DMS53 (cell line): Measurements from ENCODE around the gene DCLK1.

ENCODE experiments used
- DNase-seq: peaks from one replicate; lab custom pipeline; 2025; lab: John Stamatoyannopoulos, UW

DCLK1 gene

DNA sequence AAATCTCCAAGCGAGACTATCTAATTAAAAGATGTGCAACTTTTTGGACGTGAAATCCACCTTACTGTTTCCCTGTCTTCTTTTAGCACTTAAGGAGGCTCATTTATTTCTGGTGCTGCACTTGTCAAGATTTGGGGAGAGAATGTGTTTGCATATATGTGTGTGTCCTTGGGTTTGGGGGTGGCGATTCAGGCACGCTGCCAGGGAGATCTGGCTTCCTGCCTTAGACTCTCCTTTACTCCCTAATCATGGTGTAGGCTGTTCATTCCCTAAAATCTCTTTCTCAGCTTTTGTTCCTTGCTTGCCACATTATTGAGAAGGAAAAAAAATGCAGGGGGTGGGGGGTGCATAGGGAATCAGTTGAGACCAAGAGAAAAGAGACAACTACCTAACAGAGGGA, 271.2 kb downstream of the DCLK1 start:
- DNase-seq = no peak

- no peak for DNase-seq
These were observed 272.5 kb downstream of the DCLK1 start for GRCh38 chr13:35858665-35859064.

DNA sequence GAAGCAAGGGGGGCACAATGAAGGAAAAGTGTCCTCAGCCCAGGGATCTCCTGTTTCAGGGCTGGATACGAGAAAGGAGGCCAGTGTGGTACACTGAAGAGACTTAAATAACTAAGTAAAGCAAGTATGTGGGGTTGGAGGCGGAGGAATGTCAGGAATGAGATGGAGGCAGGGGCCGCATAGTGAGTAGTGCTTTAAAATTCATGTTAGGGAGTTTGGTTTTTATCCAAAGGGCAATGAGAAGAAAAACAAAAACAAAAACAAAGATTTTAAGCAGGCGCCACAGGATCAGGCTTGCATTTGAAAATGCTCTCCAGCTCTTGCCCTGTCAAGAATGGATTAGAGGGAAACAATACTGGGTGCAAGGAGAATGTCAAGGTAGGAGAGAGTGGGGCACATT, 273.4 kb downstream of the DCLK1 start:
- DNase-seq = no peak

GRCh38 chr13:35856721-35857364, 274.3 kb downstream of the DCLK1 start:
- no peak for DNase-seq

- DNase-seq = no peak
These were observed 275.1 kb downstream of the DCLK1 start for GRCh38 chr13:35856084-35856483.

DNA sequence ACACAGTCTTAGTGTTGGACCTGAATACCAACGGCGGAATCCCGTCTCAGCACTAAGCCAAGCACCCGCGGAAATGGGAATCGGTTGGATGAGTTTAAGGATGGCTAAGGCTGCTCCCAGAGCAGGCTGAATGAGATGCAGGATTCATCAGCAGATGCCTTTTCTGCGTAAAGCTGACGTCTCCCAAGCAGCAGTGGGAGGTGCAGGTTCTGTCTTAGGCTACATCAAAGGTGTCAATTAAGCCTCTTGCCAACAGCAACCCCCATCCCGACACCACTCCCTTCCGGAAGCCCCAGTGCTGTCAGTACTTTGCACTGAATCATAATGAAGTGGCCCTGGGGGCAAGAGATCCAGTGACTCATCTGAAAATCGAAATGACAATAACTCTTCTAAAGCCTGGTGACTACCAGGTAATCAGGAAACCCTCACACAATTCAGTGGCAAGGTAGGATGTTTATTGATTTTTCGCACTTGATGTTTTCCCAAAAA, 275.6 kb downstream of the DCLK1 start:
- DNase-seq = no peak

GRCh38 chr13:35854286-35854685, 276.9 kb downstream of the DCLK1 start:
- DNase-seq = no peak

DNA sequence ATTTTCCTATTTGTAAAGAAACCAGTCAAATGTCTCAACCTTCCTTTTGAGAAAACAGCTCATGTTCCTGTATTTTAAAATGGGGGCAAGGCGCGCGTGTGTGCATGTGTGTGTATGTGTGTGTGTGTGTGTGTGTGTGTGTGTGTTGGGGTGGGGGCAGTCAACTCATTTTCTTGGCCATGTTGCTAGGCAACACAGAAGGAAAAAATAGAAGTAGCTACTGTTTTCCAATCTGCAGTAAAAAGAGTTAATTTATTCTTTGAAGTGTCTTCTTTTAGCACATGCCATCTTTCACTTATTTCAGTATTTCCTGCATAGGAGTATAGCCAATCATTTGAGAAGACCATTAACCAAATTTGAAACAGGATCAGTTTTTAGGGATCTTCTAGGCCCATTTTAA, 279.3 kb downstream of the DCLK1 start:
- DNase-seq = no peak

DNA sequence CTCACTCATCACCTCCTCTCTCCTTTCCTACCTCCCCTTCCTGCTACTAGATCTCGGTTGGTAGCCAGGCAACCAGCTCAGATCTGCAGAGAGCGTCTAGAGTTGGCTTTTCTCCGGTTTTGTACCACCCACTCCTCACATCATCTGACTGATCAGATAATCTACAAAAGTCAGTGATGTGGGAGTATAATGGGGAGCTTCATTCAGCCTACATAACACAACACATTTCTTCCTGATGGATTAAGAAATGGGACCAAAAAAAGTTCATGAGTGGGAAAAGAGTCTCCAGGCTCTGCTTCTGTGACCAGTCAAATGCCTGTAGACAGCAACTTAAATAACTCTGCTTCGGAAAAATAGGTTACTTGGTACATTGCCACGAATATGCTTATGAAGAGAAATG, 279.8 kb downstream of the DCLK1 start:
- no peak for DNase-seq

DNA sequence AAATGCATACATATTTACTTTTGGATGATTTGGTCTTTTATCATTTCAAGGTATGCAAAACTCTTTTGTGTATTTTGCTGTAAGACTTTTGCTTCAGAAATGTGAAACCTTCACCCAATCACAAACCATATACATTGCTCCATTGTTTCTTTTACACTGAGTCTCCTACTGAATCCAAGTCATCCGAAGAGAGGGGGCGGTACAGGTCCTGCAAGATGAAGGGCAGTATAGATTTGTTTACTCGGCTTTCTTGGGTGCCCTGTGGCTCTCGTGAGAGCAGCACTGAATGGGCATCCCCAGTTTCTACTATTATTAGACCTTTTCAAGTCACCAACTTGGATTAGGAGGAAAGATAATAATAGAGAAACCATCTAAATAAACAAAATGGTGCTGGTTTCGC, 280.6 kb downstream of the DCLK1 start:
- DNase-seq = no peak

GRCh38 chr13:35849256-35849644, 281.9 kb downstream of the DCLK1 start:
- DNase-seq = no peak

DNA sequence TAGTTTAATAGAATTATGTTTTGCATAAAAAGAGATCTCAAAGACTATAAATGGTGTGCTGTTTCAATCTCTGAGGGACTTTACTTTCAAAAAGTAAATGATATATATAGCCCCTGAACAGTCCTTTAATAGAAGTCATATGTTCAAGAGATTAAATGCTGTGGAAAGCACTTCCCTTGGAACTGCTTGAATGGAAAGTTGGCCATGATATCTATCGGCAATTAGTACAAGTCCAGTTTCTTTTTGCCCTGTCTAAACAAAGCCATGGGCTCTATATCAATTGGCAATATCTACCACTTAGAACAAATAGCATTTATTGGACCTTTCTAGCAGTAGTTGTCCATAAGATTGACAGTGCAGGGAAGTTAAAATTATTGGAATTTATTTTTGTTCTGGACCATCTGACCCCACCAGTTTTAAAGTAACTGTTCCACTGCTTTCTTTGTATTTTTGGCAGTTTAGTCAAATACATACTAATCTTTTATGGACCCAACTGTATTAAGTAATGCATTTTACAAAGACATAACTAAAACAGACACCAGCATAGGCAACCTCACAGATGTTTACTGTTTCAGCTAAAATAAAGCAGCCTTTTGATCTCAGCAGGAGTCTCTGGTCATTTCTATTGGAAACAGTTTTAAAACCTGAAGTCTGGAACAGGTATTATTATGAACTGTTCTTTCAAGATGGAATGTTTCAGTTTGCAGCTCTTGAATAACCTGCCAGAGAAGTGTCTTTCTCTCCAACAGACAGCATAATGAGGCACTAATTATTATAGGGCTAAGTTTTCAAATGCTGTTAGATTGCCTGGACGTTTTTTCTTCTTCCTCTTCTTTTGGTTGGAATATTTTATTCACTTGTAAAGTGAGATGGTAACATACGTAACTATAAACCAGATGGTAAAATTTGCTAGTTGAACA, 282.6 kb downstream of the DCLK1 start:
- DNase-seq = no peak

DNA sequence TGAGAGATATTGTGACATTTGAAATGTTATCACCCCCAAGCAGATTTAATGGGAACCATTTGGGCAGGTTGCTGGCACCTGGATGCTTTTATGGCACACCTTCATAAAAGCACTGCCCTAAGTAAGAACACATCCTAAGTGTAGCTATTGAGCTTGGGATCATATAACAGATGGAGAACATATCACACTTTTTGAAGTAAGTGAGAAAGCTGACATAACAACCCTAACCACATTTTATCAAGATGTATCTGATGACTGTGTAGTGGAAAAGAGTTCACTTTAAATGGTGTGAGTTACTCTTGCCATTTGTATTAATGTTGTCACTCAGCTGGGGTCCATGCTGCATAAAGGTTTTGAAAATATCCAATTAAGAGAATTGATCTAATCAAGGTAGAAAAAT, 287.9 kb downstream of the DCLK1 start:
- DNase-seq = no peak

- DNase-seq = no peak
These were observed 290.1 kb downstream of the DCLK1 start for GRCh38 chr13:35841060-35841521.

DNA sequence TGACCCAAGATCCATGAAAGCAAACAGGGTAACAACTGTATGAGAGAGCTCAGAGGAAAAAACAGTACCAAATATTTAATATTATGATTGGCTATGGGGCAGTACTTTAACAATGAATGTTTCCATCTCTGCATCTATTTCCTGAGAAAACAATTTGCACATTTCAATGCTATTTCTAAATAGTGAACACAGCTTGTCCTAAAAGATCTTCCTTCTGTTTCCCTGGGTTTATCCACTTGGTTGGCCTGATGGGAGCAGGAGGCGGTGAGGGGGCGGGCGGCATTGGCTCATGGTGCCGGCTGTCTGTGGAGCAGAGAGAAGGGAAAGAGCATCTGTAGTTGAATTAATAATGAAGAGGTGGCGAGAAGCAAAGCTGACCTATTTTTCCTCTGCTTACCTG, 291.4 kb downstream of the DCLK1 start:
- DNase-seq = no peak

GRCh38 chr13:35838356-35838755, 292.8 kb downstream of the DCLK1 start:
- no peak for DNase-seq

- DNase-seq = no peak
These were observed 294.7 kb downstream of the DCLK1 start for GRCh38 chr13:35836446-35836845.

DNA sequence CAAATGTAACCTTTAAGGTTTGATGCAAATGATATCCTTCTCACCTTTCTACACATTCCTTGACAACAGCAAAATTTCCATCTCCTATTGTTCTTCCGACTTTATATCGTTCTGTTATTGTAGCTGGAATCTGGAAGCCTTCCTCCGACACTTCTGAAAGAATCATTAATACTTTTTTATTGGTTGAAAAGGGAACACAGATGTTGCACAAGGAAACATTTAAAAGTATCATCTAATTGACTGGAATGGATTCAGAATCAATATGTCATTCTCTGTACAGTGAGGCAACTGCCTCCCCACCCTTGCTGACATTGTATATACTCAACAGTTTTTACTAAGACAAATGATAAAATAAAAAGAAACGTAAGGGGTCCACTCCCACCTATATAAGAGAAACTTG, 295.2 kb downstream of the DCLK1 start:
- no peak for DNase-seq

GRCh38 chr13:35833608-35834275, 297.4 kb downstream of the DCLK1 start:
- no peak for DNase-seq

DNA sequence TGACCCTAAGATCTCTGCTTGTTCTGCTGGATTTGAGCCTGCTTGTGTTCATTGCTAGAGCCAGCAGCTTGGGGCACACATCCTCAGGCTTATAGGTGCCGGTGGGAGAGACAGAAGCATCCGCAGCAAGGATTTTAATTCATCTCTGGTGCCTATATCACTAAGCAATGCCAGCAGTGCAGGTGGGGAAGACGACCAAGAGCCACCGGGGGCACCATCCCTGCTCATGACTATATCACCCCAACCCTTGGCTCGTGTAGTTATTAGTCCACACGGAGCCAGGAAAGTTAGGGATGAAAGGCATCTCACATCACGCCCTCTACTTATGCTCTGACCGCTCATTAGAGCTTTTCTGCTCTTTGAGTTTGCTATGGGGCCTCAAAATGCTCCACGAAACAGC, 298.2 kb downstream of the DCLK1 start:
- DNase-seq = no peak

DNA sequence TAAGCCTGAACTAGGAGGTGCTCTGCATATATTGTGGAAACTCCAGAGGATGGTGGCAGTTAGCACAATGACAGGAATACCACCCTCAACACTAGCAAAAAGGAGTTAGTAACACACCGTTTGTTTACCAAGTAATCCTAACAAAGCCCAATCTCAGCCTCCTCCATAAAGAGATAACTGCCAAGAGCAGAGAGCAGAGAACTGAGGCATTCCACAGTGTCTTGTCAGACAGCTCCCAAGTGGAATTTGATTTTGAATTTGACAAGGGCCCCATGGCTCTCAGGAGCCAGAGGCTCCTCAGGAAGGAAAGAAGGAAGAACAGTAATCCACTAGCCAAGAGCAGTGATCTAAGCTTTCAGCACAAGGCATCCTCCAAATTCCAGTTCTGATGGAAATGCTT, 298.6 kb downstream of the DCLK1 start:
- no peak for DNase-seq

GRCh38 chr13:35830850-35831450, 300.2 kb downstream of the DCLK1 start:
- DNase-seq = no peak
